HUDEP-2 (cell line): ENCODE data around the gene PDIA5.

Source experiments
- DNase-seq, 76 experiments: peaks; one replicate each; lab custom pipeline; 2025; ENCODE audit not compliant: unreplicated experiment in 76 of 76; lab: John Stamatoyannopoulos, UW

The PDIA5 gene

GRCh38 chr3:123066896-123067688 lies at the start of gene PDIA5:
PDIA5 (plus strand) TSS chr3:123067025; CDS start chr3:123067165, 140 bp downstream.
- DNase-seq, result peak in 75 of 76 experiments; percentile 23 to 86 (median 73)

GRCh38 chr3:123018683-123019082 lies 48.1 kb upstream of the PDIA5 start:
- no peak for DNase-seq

- no peak for DNase-seq
Measured at GRCh38 chr3:123019161-123019560, 47.7 kb upstream of the PDIA5 start.

GRCh38 chr3:123019591-123019990 lies 47.2 kb upstream of the PDIA5 start:
- DNase-seq, result no peak

GRCh38 chr3:123020709-123021108 lies 46.1 kb upstream of the PDIA5 start:
- no peak for DNase-seq

- DNase-seq, result no peak
Measured at GRCh38 chr3:123021388-123021787, 45.4 kb upstream of the PDIA5 start.

GRCh38 chr3:123021996-123022510 lies 44.8 kb upstream of the PDIA5 start:
- no peak for DNase-seq

GRCh38 chr3:123024056-123024455 lies 42.8 kb upstream of the PDIA5 start:
- no peak for DNase-seq

- DNase-seq, result no peak
Measured at GRCh38 chr3:123025642-123026521, 40.9 kb upstream of the PDIA5 start.

GRCh38 chr3:123026565-123027291 lies 40.1 kb upstream of the PDIA5 start:
- DNase-seq, result no peak

GRCh38 chr3:123027292-123028232 lies 39.3 kb upstream of the PDIA5 start, which contains the start of gene SEMA5B:
SEMA5B (minus strand) TSS chr3:123027763; CDS start chr3:122961263, 66,500 bp downstream.
- DNase-seq, result peak in 6 of 76 experiments; percentile 1 to 40 (median 14)

- DNase-seq, result peak in 24 of 76 experiments; percentile 1 to 39 (median 11)
Measured at GRCh38 chr3:123028233-123028828, 38.5 kb upstream of the PDIA5 start.

GRCh38 chr3:123031051-123031450 lies 35.8 kb upstream of the PDIA5 start:
- DNase-seq, result no peak

- DNase-seq, result no peak
Measured at GRCh38 chr3:123032057-123032456, 34.8 kb upstream of the PDIA5 start.

GRCh38 chr3:123034120-123034519 lies 32.7 kb upstream of the PDIA5 start:
- no peak for DNase-seq

GRCh38 chr3:123034996-123035395 lies 31.8 kb upstream of the PDIA5 start:
- DNase-seq, result no peak

GRCh38 chr3:123036352-123037014 lies 30.3 kb upstream of the PDIA5 start:
- DNase-seq, result no peak

GRCh38 chr3:123037015-123037375 lies 29.8 kb upstream of the PDIA5 start:
- DNase-seq, result no peak

GRCh38 chr3:123038751-123039150 lies 28.1 kb upstream of the PDIA5 start:
- DNase-seq, result no peak
